Measurements from ENCODE around the gene CHST12. TPM values are rescaled to one million over a fixed set of nuclear protein-coding genes. Genes with fewer than 3 reads are reported as not detected.
A peak's percentile ranks its signal among the peaks of the same experiment; 100 is the strongest.
"Not testable (repeated sequence)": the region's sequence is repeated elsewhere in the genome, so short reads cannot be mapped to it uniquely, and the experiment has no call there.

The CHST12 gene
- total RNA-seq, 1 experiment from 2014 or later, result 17.3 TPM

DNA sequence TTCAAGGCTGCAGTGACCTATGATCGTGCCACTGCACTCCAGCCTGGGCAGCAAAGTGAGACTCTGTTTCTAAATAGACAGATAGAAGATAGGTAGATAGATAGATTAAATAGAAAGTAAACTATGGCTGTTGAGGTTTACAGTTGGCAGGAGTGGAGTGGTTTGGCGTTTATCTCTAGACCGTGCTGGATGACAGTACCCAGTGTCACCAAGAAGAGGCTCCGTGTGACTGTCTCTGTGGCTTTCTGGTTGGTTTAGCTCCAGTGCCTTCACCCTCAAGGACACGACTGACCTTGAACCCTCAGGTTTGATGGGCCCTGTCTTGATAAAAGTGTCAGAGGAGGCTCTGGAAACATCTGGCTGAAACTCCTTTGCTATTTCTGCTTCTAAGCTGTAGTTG, 31.7 kb downstream of the CHST12 start:
- no peak for DNase-seq (ENCODE audit: low spot score)

DNA sequence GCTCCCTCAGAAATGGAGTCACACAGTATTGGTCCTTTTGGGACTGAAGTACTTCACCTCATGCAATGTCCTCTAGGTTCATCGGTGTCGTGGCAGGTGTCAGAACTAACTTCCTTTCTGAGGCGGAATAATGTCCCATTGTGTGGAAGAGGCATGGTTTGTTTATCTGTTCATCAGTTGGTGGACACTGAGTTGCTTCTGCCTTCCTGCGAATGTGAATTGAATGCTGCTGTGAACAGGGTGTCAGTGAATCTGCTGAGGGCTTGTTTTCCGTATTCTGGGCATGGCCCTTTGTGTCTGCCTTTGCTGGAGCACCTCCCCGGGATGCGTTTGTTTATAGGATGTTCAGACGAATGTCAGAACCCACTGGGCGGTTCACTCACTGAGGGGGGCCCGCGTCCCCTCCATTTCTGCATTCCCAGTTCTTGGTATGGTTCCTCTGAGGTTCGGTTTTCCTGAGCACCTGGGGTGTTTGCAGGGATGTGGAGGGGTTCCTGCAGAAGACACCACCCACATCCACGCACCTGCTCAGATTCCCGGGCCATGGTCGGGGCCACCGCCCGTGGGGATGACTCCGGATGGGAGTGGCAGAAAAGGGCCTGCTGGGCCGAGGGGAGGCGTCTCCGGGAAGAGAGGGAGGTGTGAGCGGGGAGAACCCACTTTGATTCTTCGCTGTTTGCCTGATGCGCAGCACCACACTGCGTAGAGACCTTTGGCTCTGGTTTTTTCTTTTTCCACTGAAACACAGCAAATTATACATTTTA, 33.1 kb downstream of the CHST12 start:
- no peak for DNase-seq (ENCODE audit: low spot score)

DNA sequence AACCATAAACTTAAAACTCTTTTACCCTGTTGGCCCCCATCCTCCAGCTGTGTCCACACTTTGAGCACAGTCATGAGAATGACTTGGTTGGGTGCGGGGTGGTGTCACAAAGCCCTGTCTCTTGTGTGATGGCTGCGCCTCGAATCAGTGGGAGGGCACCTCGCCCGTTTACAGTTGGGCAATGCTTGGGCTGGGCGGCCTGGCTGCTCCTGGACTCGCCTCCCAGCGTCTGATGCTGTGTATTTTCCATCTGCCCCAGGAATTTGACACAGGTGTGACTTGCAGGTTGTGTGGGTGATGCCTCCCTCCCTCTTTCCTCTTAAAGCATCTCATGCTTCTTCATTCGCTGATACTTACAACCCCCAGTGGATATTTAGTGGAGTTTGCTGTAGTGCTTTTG, 33.7 kb downstream of the CHST12 start:
- DNase-seq (ENCODE audit: low spot score), result no peak

DNA sequence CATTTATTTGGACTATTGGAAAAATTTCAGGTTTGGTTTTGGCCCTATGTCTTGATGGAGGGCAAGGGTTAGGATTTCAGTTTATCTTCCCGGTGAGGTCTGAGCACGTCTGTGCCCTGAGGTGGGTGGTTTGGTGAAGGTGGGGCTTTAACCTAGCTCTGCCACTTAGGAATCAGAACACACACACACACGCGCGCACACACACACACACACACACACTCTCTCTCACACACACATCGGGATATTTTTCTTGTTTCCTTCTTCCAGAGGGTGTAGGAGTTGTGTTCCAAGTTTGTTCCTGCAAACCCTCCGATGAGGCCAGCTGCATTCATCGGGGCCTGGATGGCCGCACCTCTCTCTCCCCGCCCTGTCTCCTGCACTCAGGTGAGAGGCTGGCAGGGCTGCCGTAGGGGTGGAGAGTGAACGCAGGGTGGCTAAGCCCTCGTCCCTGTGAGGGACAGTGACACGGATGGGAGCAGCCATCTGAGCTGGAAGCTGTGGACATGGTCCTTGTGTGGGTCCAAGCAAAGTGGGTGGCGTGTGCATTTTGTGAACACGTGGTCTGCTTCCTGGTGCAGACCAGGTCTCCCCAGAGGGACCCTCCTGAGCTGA, 34.2 kb downstream of the CHST12 start:
- DNase-seq (ENCODE audit: low spot score), result no peak

DNA sequence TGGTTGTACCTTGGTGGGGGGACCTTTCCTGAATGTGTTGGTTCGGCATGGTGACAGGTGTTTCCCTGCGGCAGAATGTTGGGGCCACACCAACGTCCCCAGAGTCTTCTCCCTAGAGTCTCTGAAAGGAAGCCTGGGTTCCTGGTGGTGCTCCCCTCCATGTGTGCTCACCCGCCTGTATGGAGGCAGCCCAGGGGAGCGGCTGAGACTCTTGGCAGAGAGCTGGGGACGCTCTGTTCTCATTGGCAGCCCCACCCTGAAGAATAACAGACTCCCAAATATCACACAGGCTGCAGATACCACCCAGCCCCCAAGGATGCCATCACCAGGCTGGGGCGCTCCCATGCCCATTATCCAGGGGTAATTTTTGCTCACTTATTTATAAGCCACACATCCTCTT, 34.8 kb downstream of the CHST12 start:
- no peak for DNase-seq (ENCODE audit: low spot score)

DNA sequence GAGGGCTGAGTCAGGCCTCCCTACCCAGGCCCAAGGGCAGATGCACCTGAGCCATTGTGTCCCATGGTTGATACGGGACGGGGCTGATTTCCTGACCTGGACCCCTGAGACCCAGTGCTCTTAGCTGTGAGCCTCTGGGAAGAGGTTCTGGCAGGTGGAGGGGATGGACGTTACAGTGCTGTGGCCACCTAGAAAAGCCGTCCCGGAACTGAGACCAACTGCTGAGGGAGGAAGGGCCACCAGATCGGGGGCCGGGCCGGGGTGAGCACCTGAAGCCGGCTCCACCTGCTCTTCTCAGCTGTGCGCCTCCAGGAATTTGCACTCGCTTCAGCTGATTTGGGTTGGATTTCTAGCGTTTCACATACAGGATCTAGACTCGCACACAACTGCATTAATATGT, 35.4 kb downstream of the CHST12 start:
- no peak for DNase-seq (ENCODE audit: low spot score)

DNA sequence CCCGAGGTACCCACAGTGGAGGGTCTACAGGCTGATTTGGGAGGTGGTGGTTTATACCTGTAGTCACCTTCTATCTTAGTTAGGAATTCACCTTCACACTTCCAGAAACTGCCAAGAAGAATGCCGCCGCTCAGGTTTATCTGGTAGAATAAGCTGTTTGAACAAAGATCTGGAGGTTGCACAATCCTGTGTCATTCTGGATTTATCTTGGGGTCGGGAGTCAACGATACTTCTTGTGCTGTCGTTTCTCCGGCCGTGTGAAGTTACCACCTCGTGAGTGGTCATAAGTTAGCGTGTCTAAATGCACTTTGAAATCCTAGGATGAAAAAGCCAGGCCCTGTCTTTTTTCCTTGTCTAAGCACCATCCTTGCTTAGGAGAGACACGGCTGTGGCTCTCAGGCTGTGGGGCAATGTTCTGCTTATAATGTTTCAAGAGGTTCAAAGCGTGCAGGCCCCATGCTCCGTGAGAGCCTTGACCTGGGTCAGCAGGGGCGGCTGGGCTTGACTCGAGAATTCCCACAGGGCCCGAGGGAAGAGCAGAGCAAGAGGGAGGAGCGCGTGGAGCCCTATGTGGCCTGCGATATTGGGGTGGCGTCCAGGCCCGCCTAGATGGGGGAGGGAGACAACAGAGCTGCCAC, 37.3 kb downstream of the CHST12 start:
- no peak for DNase-seq (ENCODE audit: low spot score)

DNA sequence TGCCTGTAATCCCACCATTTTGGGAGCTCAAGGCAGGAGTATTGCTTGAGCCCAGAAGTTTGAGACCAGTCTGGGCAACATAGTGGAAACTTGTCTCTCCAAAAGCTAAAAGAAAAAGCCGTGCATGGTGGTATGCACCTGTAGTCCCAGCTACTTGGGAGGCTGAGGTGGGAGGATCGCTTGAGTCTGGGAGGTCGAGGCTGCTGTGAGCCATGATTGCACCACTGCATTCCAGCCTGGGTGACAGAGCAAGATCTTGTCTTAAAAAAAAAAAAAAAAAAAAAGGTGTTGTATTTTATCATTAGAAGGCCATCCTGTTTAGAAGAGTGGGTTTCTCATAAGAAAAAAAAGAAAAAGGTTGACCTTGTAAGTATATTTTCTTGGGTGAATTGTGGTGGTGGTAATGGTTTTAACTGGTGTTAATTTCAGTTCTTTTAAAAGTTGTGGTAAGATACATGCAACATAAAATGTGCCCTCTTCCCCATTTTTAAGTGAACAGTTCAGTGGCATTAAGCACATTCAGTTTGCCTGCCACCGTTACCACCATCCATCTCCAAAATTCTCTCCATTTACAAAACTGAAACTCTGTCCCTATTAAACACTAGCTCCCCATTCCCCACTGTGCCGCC, 38.1 kb downstream of the CHST12 start:
- no peak for DNase-seq (ENCODE audit: low spot score)

DNA sequence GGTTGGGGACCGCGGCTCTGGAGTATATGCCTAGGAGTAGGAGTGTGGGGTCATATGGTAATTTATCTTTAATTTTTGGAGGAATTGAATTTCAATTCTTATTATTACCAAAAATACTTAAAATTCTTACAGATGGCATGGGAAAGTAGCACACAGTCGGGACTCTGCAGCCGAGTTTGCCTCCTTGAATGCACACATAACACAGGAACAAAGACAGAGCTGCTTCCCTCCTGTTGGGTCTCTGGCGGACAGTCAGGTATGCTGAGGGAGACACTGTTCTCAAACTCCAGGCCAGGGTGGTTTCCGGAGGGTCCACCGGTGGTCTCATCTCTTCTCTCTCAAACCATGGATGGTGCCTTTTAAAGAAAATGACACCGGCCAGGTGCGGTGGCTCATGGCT, 40.1 kb downstream of the CHST12 start:
- no peak for DNase-seq (ENCODE audit: low spot score)

DNA sequence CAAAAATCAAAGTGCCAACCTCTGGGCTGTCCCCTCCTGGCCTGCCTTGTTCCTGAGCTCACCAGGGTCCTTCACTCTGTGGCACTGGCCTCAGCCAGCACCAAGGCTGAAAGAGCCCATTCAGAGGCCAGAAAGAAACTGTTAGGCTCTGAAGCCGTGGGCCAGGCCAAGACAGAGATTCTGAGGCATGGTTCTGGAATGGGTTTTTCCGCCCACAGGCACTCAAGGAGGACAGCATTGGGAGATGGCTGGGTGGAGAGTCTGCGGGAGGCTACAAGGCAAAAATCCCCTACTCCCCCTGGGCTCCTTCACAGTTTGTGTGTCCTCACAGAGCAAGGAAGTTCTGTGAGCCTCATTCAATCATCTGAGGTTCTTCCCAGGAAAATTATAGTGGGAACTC, 41.1 kb downstream of the CHST12 start:
- DNase-seq (ENCODE audit: low spot score), result peak; percentile 26

DNA sequence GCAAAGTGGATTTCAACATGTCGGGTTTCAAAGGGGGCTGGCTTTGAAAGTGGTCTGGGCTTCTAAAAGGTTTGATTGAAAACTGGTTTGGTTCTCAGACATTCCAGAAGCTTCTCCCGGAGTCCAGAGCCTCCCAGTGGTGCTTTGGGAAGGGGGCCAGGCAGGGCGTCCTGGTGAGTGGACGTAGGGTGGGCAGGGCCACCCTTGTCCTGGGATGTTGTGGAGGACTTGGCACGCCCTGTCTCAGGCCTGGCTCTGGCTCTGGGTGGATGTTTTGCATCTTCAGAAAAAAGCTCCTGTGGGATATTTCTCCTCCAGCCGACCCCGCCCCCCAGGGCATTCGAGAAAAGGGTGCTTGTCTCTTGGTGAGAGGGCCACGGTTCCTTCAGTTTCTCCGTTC, 41.6 kb downstream of the CHST12 start:
- DNase-seq (ENCODE audit: low spot score), result no peak

DNA sequence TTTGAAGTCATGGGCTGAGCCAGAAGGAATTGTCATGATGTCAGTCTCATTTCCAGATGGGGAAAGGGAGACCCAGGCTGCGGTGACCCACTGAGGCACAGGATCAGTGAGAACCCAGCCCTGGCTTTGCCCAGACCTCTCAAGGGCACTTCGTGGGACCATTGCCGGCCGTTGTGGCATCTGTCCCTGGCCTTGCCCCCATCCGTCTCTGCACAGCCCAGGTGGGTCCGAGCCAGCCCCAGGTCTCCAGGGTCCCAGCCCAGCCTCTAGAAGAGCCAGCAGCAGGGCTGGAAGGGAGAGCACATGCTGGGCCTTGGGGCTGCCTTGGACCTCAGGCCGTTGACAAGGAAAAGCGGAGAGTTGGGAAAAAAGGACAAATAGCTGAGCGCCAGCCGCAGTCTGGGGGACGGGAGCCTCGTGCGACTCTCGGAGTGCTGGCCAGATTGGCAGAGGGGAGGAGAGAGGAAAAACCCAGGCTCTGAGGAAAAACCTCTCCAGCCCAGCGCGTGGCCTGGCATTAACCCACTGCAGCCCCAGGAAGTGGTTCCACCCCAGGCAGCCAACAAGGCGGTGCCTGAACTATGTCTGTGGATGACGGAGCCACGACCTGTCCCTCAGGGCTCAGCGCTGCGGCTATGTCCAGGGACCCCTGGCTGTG, 42.6 kb downstream of the CHST12 start:
- no peak for DNase-seq (ENCODE audit: low spot score)

DNA sequence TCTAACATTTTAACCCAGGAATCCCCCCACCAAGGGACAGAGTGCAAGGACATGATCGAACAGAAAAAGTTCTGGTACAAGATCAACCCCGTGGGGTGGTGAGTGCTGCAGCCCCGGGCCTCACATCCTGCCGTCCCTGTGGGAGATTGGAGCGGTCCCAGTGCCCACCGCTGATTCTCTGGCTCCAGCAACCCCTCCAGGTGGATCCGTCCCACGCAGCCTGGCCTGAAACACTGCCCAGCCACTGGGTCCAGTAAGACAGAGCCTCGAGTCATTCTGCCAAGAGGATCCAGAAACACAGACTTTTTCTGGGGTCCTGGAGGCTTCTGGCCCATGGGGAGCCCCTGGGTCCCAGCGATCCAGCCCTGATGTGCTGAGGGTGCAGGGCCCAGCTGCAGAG, 43.3 kb downstream of the CHST12 start:
- no peak for DNase-seq (ENCODE audit: low spot score)

DNA sequence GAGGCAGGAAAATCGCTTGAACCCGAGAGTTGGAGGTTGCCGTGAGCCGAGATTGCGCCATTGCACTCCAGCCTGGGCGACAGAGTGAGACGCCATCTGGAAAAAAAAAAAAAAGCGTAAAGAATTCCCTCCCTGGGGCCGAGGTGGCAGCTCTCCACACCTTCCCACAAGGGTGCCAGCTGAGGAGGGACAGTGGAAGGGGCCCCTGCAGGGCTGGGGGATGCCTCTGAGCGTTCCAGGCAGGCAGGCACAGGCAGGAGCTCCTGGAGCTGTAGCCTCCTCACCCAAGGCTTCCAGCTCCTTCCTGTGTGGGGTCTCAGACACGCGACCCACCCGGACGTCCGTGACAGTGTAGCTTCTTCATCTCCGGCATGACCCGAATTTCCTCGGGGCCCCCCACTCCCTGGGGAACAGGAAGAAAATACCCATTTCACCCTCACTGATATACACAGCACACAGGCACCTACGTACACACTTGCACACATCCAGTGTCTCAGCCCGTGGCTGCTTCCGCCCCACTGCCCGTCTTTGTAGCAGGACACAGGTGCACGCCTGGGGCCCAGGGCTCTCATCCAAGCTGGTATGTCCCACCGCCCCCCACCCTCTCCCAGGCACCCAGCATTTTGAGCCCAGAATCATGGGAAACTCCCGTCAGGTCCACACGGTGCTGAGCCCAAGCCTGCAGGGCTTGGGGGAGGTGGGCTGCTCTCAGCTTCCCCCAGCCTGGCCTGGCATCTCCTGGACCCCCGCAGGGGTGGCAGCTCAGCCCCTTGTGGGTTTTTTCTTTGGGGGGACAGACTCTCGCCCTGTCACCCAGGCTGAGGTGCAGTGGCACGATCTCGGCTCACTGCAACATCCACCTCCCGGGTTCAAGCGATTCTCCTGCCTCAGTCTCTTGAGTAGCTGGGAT, 47.0 kb downstream of the CHST12 start:
- DNase-seq (ENCODE audit: low spot score), result no peak

DNA sequence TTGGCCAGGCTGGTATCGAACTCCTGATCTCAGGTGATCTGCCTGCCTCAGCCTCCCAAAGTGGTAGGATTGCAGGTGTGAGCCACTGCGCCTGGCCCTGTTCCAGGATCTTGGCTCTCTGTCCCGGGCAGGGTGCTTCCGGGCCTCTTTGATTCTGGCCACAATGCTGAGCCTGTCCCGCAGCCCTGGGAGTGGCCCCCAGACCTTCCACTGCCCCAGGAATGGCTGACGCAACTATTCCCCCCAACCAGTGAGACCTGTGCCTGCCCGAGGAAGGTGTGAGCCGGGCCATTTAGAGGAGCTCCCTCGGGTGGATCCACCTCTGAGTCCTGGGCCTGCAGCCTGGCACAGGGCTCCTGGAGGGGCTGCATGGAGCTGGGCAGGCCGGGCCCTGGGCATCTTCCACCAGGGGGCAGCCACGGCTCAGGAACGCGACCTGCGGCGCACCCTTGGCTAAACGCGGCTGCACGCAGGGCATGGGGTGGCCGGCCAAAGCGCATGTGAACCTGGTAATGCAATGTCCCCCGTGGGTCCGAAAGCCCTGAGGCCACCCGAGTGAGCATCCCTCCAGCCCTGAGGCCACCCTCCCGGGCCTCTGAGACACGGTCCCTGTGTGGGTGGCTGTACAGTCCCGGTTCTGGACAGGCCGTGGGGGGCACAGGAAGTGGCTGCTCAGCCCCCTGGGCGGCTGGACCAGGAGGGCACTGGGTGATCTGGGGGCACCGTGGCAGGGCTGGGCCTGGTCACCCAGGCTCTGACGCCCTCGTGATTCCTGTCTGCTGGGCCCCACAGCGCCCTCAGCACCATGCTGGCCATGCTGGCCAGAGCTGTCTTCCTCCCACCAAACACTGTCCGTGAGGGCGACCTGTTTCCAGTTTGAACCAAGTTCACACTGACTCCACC, 48.0 kb downstream of the CHST12 start:
- peak; percentile 75 for DNase-seq (ENCODE audit: low spot score)

DNA sequence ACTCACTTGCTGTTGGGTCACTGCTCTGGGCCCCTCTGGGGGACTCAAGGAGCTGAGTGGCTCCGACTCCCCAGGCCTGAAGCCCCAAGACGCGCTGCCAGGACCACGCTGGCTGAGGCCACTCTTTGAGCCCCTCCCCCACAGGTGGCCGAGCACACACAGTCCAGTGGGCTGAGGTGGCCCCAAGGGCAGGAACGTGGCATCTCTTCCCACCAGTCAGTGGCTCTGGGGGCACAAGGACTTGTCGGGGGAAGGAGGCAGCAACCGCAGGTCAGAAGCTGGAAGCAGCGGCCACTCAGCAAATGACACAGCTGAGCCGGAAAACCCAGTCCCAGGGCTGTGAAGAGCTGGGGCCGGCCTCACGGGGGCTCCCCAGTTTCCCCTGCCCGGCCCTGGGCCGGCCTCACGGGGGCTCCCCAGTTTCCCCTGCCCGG, 48.7 kb downstream of the CHST12 start:
- no peak for DNase-seq (ENCODE audit: low spot score)

DNA sequence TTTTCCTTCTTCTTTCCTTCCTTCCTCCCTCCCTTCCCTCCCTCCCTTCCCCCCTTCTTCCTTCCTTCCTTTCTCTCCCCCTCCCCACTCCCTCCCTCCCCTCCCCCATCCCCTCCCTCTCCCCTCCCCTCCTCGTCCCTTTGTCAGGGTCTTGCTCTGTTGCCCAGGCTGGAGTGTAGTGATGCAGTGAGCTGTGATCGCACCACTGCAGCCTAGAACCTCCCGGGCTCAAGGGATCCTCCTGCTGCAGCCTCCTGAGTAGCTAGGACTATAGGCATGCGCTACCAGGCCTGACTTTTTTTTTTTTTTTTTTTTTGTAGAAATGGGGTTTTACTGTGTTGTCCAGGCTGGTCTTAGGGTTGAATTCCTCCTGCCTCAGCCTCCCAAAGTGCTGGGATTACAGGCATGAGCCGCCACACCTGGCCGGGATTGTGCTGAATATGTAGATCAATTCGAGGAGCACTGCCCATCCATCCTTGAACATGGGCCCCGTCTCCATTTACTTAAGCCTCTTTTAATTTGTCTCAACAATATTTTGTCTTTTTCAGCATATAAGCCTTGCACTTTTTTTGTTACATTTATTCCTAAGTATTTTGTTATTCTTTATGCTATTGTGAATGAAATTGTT, 49.3 kb downstream of the CHST12 start:
- DNase-seq (ENCODE audit: low spot score), result no peak

DNA sequence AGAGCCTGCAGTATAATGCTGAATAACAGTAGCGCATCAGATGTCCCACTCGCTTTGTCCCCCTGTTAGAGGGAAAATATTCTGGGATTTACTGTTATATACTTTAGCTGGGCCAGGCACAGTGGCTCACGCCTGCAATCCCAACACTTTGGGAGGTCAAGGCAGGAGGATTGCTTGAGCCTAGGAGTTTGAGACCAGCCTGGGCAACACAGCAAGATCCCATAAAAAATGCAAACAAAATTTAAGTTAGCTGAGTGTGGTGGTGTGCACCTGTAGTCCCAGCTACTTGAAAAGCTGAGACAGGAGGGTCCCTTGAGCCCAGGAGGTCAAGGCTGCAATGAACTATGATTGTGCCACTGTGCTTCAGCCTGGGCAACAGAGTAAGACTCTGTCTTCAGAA, 50.4 kb downstream of the CHST12 start:
- not testable (repeated sequence) for DNase-seq (ENCODE audit: low spot score)

DNA sequence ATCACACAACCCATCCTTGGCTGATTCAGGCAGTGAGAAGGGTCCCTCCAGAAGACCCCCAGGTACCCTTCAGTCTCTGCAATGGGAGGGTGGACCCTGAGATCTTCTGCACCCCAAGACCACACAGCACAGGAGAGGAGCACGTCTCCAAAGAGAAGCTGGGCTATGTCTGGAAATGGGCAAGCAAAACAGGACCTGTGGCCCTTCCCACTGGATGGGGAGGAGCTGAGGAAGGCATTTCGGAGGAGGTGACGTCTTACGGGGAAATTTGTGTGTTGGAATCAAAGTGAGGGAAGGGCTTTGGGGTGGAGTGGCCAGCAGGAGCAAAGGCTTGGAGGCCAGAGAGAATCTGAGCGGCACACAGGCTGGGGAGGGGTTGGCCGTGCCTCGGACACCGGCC, 56.3 kb downstream of the CHST12 start:
- DNase-seq (ENCODE audit: low spot score), result no peak

DNA sequence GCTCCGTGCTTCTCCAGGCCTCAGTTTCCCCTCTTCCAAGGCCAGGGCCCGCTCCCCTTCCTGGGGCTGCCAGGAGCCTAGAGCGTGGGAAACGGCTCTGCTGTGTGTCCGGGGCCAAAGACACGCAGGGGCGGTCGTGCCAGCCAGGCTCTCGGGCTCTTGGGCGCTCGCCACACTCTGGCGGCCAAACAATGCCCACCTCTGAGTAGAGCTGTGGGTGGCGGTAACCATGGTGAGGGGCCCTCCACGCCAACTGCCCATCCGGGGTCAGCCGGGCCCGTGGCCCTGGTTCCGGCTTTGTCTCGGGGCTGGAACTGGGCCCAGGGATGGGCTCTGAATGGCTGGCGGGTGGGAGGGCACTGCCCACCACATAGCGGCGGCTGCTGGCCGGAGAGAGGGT, 56.8 kb downstream of the CHST12 start:
- no peak for DNase-seq (ENCODE audit: low spot score)
